GM19372 (cell line): ENCODE measurements around the gene TESK2.

ENCODE experiments used
- ATAC-seq: cut with Tn5 transposase; IDR thresholded peaks from one replicate; pipeline ENCODE4 v1.9.1; 2021; ENCODE audit warnings: mild to moderate bottlenecking, low read depth, moderate library complexity; ENCODE audit not compliant: unreplicated experiment

TESK2 gene

DNA sequence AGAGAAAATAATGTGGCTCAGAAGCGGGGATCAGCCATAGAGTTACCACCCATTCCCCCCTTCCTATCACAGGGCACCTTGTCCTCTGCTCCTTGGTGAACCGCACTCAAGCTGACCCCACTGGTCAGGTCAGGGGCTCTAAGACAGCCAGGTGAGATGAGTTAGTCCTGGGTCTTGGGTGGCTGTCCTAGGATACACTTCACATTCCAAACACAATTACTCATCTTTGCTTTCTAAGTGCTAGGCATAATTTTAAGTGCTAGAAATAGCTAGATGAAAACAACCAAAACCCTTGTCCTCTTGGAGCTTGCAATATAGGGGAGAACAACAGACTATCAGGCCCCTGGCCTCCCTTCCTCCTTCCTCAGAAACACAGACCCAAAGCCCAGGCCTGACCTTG is 142.9 kb downstream of the TESK2 start:
- no peak for ATAC-seq

DNA sequence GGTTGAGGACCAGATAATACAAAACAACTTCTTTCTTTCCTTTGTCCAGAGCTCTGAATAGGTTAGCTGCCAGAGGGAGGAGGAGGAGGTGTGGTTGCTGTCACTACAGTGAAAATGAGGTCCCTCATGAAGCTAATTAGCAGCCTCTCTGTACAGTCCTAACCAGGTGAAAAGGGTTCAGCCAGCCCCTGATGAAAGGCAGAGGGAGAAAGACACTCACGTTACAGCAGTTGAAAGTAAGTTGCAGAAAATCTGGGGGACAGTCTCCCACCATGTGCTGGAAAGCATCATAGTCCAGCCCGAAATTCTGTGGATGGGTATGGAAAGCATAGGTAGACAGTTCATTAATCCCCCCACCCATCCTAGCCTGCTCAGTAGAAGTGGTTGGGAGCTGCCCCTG is 144.5 kb downstream of the TESK2 start:
- ATAC-seq, result no peak

GRCh38 chr1:45345014-45345413 is 145.9 kb downstream of the TESK2 start:
- ATAC-seq, result no peak

- no peak for ATAC-seq
Measured at GRCh38 chr1:45344499-45344898, 146.5 kb downstream of the TESK2 start.

DNA sequence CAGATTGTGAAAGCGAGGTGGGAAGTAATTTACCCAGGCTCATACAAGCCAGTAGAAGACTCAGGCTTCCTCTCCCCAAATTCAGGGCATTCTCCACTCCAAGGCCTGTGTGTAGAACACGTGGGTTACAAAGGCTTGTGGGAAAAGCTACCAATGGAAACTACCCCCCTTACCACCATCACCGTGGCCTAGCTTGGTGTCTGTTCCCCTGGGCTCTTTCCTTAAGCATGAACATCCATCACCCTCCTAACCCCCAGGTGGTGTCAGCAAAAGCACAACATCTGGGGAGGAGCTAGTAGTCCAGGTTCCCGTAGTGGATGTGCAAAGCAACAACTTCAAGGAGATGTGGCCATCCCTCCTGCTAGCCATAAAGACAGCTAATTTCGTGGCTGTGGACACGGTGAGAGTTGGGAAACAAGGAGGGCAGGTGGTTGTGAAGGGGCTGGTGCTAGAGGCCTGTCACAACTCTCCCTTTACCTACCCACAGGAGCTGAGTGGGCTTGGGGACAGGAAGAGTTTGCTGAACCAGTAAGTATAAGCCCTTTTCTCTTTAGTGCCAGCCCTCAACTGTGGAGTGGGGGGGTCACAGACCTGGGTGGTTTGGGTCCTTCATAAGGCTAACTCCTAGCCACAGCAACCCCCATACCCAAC is 150.0 kb downstream of the TESK2 start:
- no peak for ATAC-seq

- ATAC-seq, result peak; percentile 77
Measured at GRCh38 chr1:45339789-45340558, 151.0 kb downstream of the TESK2 start, which contains the start of the genes MUTYH and TOE1. Gene MUTYH, minus strand, starts transcription at chr1:45340440. Its CDS starts 5,935 bp downstream, at chr1:45334505. Gene TOE1, plus strand, starts transcription at chr1:45340170. Its CDS starts 83 bp downstream, at chr1:45340253.

GRCh38 chr1:45337630-45338325 is 153.2 kb downstream of the TESK2 start:
- no peak for ATAC-seq

GRCh38 chr1:45335855-45336324 is 155.1 kb downstream of the TESK2 start:
- no peak for ATAC-seq

DNA sequence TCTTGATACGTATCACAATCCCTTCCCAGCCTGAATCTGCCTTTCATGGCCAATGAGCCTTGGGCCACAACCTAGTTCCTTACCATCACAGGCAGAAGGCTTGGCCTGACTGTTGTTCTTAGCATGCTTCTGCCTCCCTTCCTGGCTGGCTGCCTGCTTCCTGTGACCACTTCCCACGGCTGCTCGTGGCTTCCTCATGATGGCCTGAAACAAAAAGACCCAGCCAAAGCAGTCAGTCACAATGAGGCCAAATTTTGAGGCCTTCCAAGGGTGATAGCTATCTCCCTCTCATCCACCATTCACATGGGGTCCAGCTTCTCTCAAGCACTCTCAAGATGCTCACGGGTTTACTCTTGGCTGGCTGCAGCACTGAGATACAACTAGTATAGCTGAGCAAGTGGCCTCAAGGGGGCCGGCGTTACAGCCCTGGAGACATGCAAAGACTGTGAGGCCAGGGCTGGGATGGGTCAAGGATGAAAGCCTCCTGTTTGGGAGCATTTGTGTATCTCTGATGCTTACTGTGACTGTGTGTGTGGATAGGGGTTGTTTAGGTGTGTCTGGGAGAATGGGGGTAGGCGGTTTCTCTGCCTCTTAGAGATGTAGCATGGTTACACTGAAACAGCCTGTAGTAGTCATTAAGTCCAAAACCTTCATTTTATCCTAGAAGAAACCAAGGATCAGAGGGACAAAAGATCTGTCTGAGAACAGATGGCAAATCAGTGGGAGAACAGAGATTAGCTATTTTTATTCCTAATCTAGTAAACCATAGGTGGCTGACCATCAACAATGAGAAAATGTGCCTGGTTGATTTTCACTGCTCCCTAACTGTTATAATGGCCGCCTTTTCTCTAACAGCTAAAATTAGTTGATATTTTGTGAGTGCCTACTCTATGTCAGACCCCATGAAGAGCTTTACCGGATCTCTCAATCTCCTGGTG is 156.4 kb downstream of the TESK2 start:
- no peak for ATAC-seq

DNA sequence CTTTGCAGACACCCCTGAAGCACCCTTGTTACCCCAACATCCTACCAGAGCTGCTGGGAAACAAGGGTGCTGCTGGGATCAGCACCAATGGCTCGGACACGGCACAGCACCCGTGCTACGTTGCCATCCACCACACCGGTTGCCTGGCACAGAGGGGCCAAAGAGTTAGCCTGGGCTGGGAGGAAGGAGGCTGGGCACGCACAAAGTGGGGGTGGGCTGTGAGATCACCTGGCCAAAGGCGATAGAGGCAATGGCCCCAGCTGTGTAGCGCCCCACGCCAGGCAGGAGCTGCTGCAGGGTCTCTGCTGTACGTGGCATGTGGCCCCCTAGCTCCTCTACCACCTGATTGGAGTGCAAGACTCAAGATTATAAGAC is 158.6 kb downstream of the TESK2 start:
- ATAC-seq, result no peak

GRCh38 chr1:45331436-45332345 is 159.3 kb downstream of the TESK2 start:
- ATAC-seq, result no peak

DNA sequence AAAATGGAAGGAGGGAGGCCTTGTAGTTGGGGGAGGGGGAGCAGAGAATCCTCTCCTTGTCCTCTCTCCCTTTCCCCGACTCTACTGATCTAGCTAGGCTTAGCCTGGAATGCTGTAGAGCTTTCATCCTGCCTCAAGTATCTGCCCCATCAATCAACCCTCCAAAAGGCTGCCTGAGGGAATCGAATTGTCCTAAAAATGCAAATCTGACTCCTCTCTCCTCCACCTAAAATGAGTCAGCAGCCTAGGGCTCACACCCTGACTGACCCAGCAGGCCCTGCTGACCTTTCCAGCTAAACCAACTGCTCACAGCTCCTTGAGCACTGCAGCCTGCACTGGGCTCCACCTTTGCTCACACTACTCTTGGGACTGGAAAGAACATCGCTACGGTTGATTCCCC is 161.5 kb downstream of the TESK2 start:
- ATAC-seq, result no peak

DNA sequence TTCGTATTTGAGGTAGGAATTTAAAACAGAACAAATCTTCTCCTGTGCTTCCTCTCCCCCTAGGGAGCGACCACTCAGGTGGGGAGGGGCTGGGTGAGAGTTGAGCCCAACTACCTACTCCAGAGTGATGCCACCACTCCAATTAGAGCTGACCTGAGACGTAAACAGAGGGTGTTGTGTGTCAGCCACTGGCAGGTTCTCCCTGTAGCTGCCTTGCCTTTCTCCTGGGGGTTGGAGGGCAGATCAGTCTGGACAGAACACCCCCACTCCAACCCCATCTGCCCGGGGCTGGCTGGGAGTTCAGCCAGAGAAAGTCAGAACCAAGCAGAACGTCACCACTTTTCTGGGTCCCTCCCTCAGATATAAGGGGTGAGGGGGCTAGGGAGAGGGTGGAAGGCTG is 162.3 kb downstream of the TESK2 start:
- no peak for ATAC-seq

GRCh38 chr1:45327644-45328515 is 163.1 kb downstream of the TESK2 start:
- no peak for ATAC-seq

DNA sequence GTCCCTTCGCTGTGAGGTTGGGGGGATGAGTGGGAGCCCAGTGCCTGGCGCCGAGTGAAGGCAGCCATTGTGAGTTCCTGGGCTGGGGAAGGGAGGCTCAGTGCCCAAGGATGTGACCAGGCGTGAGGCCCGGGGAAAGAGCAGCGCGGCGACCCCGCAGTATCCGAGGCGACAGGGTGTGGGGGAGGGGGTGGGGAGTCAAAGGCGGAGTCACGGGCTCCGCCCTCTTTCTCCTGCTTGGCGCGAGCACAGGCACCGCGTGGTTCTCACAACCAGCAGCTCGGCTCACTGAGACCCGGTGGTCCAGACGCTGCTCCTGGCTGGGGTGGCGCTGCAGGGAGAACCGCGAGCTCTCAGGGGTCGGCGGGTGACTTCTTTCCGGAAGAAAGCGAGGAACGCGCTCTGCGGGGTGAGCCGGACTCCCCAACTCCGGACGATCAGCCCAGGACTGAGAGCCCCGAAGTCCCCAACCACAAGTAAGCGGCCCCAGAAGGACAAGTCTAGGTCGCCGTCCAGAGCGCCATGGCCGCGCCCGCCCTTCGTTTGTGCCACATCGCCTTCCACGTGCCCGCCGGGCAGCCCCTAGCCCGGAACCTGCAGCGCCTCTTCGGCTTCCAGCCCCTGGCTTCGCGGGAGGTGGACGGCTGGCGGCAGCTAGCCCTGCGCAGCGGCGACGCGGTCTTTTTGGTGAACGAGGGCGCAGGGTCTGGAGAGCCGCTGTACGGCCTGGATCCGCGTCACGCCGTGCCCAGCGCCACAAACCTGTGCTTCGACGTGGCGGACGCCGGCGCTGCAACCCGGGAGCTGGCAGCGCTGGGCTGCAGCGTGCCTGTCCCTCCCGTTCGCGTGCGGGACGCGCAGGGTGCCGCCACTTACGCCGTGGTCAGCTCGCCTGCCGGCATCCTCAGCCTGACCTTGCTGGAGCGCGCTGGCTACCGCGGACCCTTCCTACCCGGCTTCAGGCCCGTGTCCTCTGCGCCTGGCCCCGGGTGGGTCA is 164.0 kb downstream of the TESK2 start, which contains the start of gene HPDL:
Gene HPDL, plus strand, starts transcription at position 269 of the 997 bp plus-strand sequence. Its CDS starts 254 bp downstream, at position 523.
- peak; percentile 50 for ATAC-seq

DNA sequence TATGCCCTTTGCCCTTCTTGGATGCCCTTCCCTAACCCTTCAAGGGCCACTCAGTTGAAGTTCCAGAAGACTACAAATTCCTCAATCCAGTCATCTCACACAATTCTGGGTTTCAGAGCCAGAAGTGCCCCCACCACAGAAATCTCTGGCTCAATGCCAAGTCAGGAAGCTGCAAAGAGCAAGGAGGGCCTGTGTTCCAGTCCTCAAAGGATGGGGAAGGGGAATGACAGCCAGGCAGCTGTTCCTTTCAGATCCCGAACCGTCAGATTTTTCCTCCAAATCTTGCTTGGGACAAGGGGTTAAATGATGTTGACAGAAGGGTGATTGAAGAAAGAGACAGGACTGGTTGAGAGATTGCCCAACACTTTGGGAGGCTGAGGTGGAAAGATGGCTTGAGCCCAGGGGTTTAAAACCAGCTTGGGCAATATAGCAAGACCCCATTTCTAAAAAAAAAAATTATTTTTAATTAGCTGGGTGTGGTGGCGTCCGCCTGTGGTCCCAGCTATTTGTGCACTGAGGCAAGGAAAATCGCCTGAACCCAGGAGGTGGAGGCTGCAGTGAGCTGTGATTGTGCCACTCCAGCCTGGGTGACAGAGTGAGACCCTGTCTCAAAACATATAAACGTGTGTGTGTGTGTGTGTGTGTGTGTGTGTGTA is 165.0 kb downstream of the TESK2 start:
- no peak for ATAC-seq
